ENCODE results near the gene ERBIN.
"Not testable (repeated sequence)": the region's sequence is repeated elsewhere in the genome, so short reads cannot be mapped to it uniquely, and the experiment has no call there.

Gene ERBIN

DNA sequence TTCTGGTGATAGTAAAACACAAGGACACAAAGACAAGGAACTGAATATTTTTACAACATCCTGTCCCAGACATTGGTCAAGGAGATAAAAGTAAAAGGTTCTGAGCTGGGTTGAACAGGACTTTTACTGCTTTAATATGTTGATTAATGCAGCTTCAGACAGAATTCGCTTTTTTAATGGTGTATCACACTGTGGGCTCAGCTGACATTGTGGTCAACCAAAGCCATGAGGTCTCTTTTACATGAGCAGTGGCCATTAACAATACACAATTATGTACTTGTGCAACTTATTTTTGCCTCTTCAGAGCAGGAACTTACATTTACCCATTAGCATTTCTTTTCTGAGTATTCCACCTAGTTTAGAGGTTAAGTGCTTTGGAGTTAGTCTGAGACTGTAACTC, 22.8 kb upstream of the ERBIN start:
- Histone ChIP-seq H3K9ac (ENCODE audit: insufficient read length, low read depth) (no peak overlapping the region), H3K36me3 (ENCODE audit: insufficient read depth, insufficient read length, low read length) (no peaks in the 10 kb centered on the region), H3K27me3 (ENCODE audit: insufficient read depth, insufficient read length) (no peaks in the 10 kb centered on the region), H3K4me3 (ENCODE audit: insufficient read length, low read depth) (no peak overlapping the region), H3K9me3 (ENCODE audit: insufficient read depth, low read length) (no peaks in the 10 kb centered on the region), H3K4me1 (ENCODE audit: insufficient read depth, insufficient read length) (no peaks in the 10 kb centered on the region)
- no peak for DNase-seq (ENCODE audit: low read depth, low spot score)
- TF ChIP-seq SUZ12 (IDR thresholded peaks at IDR 0.05; ENCODE audit: extremely low read depth, insufficient read depth, insufficient read length) (no peak), YY1 (IDR thresholded peaks at IDR 0.05; ENCODE audit: insufficient read depth, insufficient read length) (no peak), ZNF274 (IDR thresholded peaks at IDR 0.05; ENCODE audit: low read depth, low read length) (no peak)

GRCh38 chr5:65906256-65906655, 20.1 kb upstream of the ERBIN start:
- H3K4me1 ChIP-seq (ENCODE audit: insufficient read depth, insufficient read length), result no peaks in the 10 kb centered on the region

DNA sequence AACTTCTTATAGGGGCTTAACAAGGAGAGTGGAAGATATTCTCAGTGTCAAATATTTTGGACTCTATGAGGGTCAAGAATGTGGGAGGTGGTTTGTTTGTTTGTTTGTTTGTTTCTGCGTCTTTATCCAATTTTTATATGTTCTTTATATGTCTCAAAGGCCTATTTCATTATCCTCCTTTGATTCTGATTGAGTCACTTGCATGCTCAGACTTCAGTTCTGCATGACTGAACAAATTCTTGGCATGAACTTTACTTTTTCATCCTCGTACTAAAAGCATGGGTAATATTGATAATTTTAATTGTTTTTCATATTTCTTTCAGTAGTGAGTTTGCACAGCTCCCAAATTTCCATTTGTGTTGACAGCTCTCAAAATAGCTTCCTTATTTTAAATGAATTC, 19.2 kb upstream of the ERBIN start:
- H3K36me3 ChIP-seq (ENCODE audit: insufficient read depth, insufficient read length, low read length), result no peaks in the 10 kb centered on the region
- no peaks in the 10 kb centered on the region for H3K9me3 ChIP-seq (ENCODE audit: insufficient read depth, low read length)
- no peaks in the 10 kb centered on the region for H3K27me3 ChIP-seq (ENCODE audit: insufficient read depth, insufficient read length)
- no peaks in the 10 kb centered on the region for H3K4me1 ChIP-seq (ENCODE audit: insufficient read depth, insufficient read length)
- H3K4me3 ChIP-seq (ENCODE audit: insufficient read length, low read depth), result no peak overlapping the region
- DNase-seq (ENCODE audit: low read depth, low spot score), result no peak
- H3K9ac ChIP-seq (ENCODE audit: insufficient read length, low read depth), result no peak overlapping the region
- TF ChIP-seq SUZ12 (IDR thresholded peaks at IDR 0.05; ENCODE audit: extremely low read depth, insufficient read depth, insufficient read length) (no peak), ZNF274 (IDR thresholded peaks at IDR 0.05; ENCODE audit: low read depth, low read length) (no peak), YY1 (IDR thresholded peaks at IDR 0.05; ENCODE audit: insufficient read depth, insufficient read length) (no peak)

More at GRCh38 chr5:65906256-65906655, 20.1 kb upstream of the ERBIN start:
- Histone ChIP-seq H3K36me3 (ENCODE audit: insufficient read depth, insufficient read length, low read length) (no peaks in the 10 kb centered on the region), H3K9me3 (ENCODE audit: insufficient read depth, low read length) (no peaks in the 10 kb centered on the region), H3K9ac (ENCODE audit: insufficient read length, low read depth) (no peak overlapping the region), H3K27me3 (ENCODE audit: insufficient read depth, insufficient read length) (no peaks in the 10 kb centered on the region), H3K4me3 (ENCODE audit: insufficient read length, low read depth) (no peak overlapping the region)
- TF ChIP-seq ZNF274 (IDR thresholded peaks at IDR 0.05; ENCODE audit: low read depth, low read length), result no peak
- no peak for TF ChIP-seq YY1 (IDR thresholded peaks at IDR 0.05; ENCODE audit: insufficient read depth, insufficient read length)
- no peak for TF ChIP-seq SUZ12 (IDR thresholded peaks at IDR 0.05; ENCODE audit: extremely low read depth, insufficient read depth, insufficient read length)
- DNase-seq (ENCODE audit: low read depth, low spot score), result no peak

GRCh38 chr5:65910711-65911110, 15.7 kb upstream of the ERBIN start:
- DNase-seq (ENCODE audit: low read depth, low spot score), result no peak
- TF ChIP-seq YY1 (IDR thresholded peaks at IDR 0.05; ENCODE audit: insufficient read depth, insufficient read length) (no peak), ZNF274 (IDR thresholded peaks at IDR 0.05; ENCODE audit: low read depth, low read length) (no peak), SUZ12 (IDR thresholded peaks at IDR 0.05; ENCODE audit: extremely low read depth, insufficient read depth, insufficient read length) (no peak)
- no peaks in the 10 kb centered on the region for H3K9me3 ChIP-seq (ENCODE audit: insufficient read depth, low read length)
- no peaks in the 10 kb centered on the region for H3K4me1 ChIP-seq (ENCODE audit: insufficient read depth, insufficient read length)
- H3K27me3 ChIP-seq (ENCODE audit: insufficient read depth, insufficient read length), result no peaks in the 10 kb centered on the region
- no peak overlapping the region for H3K4me3 ChIP-seq (ENCODE audit: insufficient read length, low read depth)
- H3K9ac ChIP-seq (ENCODE audit: insufficient read length, low read depth), result no peak overlapping the region
- no peaks in the 10 kb centered on the region for H3K36me3 ChIP-seq (ENCODE audit: insufficient read depth, insufficient read length, low read length)

DNA sequence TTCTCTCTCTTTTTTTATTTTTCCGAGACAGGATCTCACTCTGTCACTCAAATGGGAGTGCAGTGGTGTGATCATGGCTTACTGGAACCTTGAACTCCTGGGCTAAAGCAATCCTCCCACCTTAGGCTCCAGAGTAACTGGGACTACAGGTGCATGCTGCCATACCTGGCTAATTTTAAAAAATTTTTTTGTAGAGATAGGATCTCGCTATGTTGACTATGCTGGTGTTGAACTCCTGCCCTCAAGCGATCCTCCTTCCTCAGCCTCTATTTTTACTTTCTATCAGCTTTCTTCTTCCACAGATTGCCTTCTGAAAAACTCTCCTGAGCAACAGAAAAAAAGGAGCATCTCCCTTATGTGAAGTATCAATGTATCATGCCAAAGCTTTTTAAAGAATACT, 14.1 kb upstream of the ERBIN start:
- H3K4me3 ChIP-seq (ENCODE audit: insufficient read length, low read depth), result no peak overlapping the region
- no peak for TF ChIP-seq SUZ12 (IDR thresholded peaks at IDR 0.05; ENCODE audit: extremely low read depth, insufficient read depth, insufficient read length)
- no peak for TF ChIP-seq YY1 (IDR thresholded peaks at IDR 0.05; ENCODE audit: insufficient read depth, insufficient read length)
- no peak for TF ChIP-seq ZNF274 (IDR thresholded peaks at IDR 0.05; ENCODE audit: low read depth, low read length)
- DNase-seq (ENCODE audit: low read depth, low spot score), result no peak
- no peaks in the 10 kb centered on the region for H3K9me3 ChIP-seq (ENCODE audit: insufficient read depth, low read length)
- no peaks in the 10 kb centered on the region for H3K27me3 ChIP-seq (ENCODE audit: insufficient read depth, insufficient read length)
- H3K36me3 ChIP-seq (ENCODE audit: insufficient read depth, insufficient read length, low read length), result no peaks in the 10 kb centered on the region
- no peak overlapping the region for H3K9ac ChIP-seq (ENCODE audit: insufficient read length, low read depth)
- H3K4me1 ChIP-seq (ENCODE audit: insufficient read depth, insufficient read length), result no peaks in the 10 kb centered on the region

DNA sequence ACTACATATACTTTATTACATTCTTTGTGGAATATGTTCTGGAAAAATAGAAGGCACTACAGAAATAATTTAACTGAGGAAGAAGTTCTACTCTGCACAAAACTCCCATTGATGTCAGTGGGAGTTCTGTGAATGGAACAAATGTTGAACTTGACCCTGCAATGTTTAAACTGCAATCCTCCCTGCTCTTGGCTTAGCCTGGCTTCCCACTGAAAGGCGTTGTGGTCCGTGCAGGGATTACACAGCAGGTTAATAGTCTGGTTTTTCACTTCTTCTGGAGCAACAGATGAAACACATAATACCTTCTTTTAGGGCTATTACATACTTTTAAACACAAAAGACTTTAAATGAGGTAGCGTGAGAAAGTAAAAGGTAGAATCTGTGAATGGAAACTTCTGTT, 12.9 kb upstream of the ERBIN start:
- H3K4me3 ChIP-seq (ENCODE audit: insufficient read length, low read depth), result no peak overlapping the region
- no peaks in the 10 kb centered on the region for H3K4me1 ChIP-seq (ENCODE audit: insufficient read depth, insufficient read length)
- no peak for DNase-seq (ENCODE audit: low read depth, low spot score)
- no peak overlapping the region for H3K9ac ChIP-seq (ENCODE audit: insufficient read length, low read depth)
- TF ChIP-seq ZNF274 (IDR thresholded peaks at IDR 0.05; ENCODE audit: low read depth, low read length) (no peak), YY1 (IDR thresholded peaks at IDR 0.05; ENCODE audit: insufficient read depth, insufficient read length) (no peak), SUZ12 (IDR thresholded peaks at IDR 0.05; ENCODE audit: extremely low read depth, insufficient read depth, insufficient read length) (no peak)
- H3K36me3 ChIP-seq (ENCODE audit: insufficient read depth, insufficient read length, low read length), result no peaks in the 10 kb centered on the region
- H3K27me3 ChIP-seq (ENCODE audit: insufficient read depth, insufficient read length), result no peaks in the 10 kb centered on the region
- H3K9me3 ChIP-seq (ENCODE audit: insufficient read depth, low read length), result no peaks in the 10 kb centered on the region

DNA sequence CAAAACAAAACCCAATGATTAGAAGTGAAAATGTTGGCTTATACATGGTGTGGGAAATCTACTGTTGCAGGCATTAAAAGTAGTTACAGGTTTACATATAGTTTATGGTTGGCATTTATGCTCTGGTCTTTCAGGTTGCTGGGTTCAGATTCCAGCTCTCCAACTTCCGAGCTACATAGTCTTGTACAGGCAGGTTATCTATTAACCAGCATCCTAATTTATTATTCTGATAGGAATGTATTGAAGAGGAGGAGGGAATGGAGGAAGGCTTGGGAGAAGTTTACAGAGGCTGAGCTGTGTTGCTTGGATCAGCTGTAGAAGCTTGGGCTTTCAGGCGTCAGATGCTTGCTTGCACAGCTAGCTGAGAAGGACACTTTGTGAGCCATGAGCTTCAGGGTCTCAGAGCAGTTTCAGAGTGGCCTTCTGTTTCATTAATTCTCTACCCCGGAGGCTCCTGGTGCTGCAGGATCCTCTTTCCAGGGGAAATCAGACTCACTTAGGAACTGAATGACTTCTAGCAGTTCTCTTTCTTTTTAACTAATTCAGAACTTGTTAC, 11.7 kb upstream of the ERBIN start:
- no peak for DNase-seq (ENCODE audit: low read depth, low spot score)
- TF ChIP-seq YY1 (IDR thresholded peaks at IDR 0.05; ENCODE audit: insufficient read depth, insufficient read length) (no peak), SUZ12 (IDR thresholded peaks at IDR 0.05; ENCODE audit: extremely low read depth, insufficient read depth, insufficient read length) (no peak), ZNF274 (IDR thresholded peaks at IDR 0.05; ENCODE audit: low read depth, low read length) (no peak)
- Histone ChIP-seq H3K4me1 (ENCODE audit: insufficient read depth, insufficient read length) (no peaks in the 10 kb centered on the region), H3K27me3 (ENCODE audit: insufficient read depth, insufficient read length) (no peaks in the 10 kb centered on the region), H3K9me3 (ENCODE audit: insufficient read depth, low read length) (no peaks in the 10 kb centered on the region), H3K9ac (ENCODE audit: insufficient read length, low read depth) (no peak overlapping the region), H3K36me3 (ENCODE audit: insufficient read depth, insufficient read length, low read length) (no peaks in the 10 kb centered on the region), H3K4me3 (ENCODE audit: insufficient read length, low read depth) (no peak overlapping the region)

DNA sequence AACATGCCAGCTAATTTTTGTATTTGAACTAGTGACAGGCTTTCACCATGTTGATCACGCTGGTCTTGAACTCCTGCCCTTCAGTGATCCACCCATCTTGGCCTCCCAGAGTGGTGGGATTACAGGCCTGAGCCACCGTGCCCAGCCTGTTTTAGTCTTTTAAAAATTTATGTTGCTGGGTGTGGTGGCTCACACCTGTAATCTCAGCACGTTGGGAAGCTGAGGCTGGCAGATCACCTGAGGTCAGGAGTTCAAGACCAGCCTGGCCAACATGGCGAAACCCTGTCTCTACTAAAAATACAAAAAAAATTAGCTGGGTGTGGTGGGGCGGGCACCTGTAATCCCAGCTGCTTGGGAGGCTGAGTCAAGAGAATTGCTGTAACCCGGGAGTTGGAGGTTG, 10.7 kb upstream of the ERBIN start:
- H3K9ac ChIP-seq (ENCODE audit: insufficient read length, low read depth); DNase-seq (ENCODE audit: low read depth, low spot score); H3K9me3 ChIP-seq (ENCODE audit: insufficient read depth, low read length); H3K36me3 ChIP-seq (ENCODE audit: insufficient read depth, insufficient read length, low read length); H3K27me3 ChIP-seq (ENCODE audit: insufficient read depth, insufficient read length); H3K4me1 ChIP-seq (ENCODE audit: insufficient read depth, insufficient read length); H3K4me3 ChIP-seq (ENCODE audit: insufficient read length, low read depth): not testable (repeated sequence)

All from NT2/D1 (cell line).